ENCODE results near the gene IL16. TPM values are rescaled to one million over a fixed set of nuclear protein-coding genes. Genes with fewer than 3 reads are reported as not detected.

The IL16 gene
- total RNA-seq, 1 experiment from 2014 or later, result 0.81 TPM

DNA sequence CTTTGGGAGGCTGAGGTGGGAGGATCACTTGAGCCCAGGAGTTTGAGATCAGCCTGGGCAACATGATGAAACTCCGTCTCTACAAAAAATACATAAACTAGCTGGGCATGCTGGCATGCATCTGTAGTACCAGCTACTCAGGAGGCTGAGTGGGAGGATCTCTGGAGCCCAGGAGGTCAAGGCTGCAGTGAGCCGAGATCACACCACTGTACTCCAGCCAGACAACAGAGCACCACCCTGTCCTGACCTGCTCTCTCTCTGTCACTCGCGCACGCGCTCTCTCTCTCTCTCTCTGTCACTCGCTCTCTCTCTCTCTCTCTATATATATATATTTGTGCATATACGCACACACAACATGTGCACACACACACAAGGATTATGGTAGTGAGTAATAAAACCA lies 61.8 kb downstream of the IL16 start:
- H3K9me3 ChIP-seq (ENCODE audit: control insufficient read depth in 1 of 2, insufficient read depth in 1 of 2, low read depth in 1 of 2, low read length in 2 of 2), result no peaks in the 10 kb centered on the region
- no peaks in the 10 kb centered on the region for H4K20me1 ChIP-seq (ENCODE audit: insufficient read depth)
- CTCF ChIA-PET, result interaction anchor here (1.5 to 9.4 kb wide), 4 partner anchors 7 to 152 kb away, joined by 4 to 44 read pairs (median 8); no protein-coding TSS in a partner anchor
- no peak overlapping the region for H3K27ac ChIP-seq (ENCODE audit: low read depth, low read length)
- no peak overlapping the region for H2AFZ ChIP-seq (ENCODE audit: low read depth, low read length, poor library complexity, severe bottlenecking)
- H3K4me1 ChIP-seq (ENCODE audit: control insufficient read depth in 1 of 2, insufficient read depth in 2 of 2, low read length in 2 of 2), result no peaks in the 10 kb centered on the region
- POLR2A ChIA-PET, result no interaction called here
- H3K27me3 ChIP-seq (ENCODE audit: insufficient read depth, low read length), result peaks cover 12% of the 10 kb centered on the region
- DNase-seq (ENCODE audit: low read depth, low spot score) (no peak), ATAC-seq (no peak)
- TF ChIP-seq JUND (IDR thresholded peaks at IDR 0.05), result no peak
- TF ChIP-seq POLR2AphosphoS5 (IDR thresholded peaks at IDR 0.05; ENCODE audit: low read depth, low read length), result no peak
- TF ChIP-seq ELF1 (IDR thresholded peaks at IDR 0.05; ENCODE audit: borderline replicate concordance, low read depth), result no peak
- TF ChIP-seq TCF7L2 (IDR thresholded peaks at IDR 0.05; ENCODE audit: borderline replicate concordance, extremely low read depth, insufficient read depth, insufficient read length), result no peak
- no peak for TF ChIP-seq EZH2 (IDR thresholded peaks at IDR 0.05)
- TF ChIP-seq, protein P1, sequence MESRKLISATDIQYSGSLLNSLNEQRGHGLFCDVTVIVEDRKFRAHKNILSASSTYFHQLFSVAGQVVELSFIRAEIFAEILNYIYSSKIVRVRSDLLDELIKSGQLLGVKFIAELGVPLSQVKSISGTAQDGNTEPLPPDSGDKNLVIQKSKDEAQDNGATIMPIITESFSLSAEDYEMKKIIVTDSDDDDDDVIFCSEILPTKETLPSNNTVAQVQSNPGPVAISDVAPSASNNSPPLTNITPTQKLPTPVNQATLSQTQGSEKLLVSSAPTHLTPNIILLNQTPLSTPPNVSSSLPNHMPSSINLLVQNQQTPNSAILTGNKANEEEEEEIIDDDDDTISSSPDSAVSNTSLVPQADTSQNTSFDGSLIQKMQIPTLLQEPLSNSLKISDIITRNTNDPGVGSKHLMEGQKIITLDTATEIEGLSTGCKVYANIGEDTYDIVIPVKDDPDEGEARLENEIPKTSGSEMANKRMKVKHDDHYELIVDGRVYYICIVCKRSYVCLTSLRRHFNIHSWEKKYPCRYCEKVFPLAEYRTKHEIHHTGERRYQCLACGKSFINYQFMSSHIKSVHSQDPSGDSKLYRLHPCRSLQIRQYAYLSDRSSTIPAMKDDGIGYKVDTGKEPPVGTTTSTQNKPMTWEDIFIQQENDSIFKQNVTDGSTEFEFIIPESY (IDR thresholded peaks at IDR 0.05; ENCODE audit: extremely low read depth, insufficient replicate concordance, low read length), result no peak
- no peak for TF ChIP-seq FOSL1 (IDR thresholded peaks at IDR 0.05; ENCODE audit: low read depth)
- TF ChIP-seq CEBPB (IDR thresholded peaks at IDR 0.05; ENCODE audit: low read depth), result no peak
- TF ChIP-seq YY1 (IDR thresholded peaks at IDR 0.05; ENCODE audit: extremely low read depth, insufficient replicate concordance, low read depth, low read length), result no peak
- TF ChIP-seq RAD21 (IDR thresholded peaks at IDR 0.05; ENCODE audit: low read depth), result no peak
- TF ChIP-seq, protein P2, sequence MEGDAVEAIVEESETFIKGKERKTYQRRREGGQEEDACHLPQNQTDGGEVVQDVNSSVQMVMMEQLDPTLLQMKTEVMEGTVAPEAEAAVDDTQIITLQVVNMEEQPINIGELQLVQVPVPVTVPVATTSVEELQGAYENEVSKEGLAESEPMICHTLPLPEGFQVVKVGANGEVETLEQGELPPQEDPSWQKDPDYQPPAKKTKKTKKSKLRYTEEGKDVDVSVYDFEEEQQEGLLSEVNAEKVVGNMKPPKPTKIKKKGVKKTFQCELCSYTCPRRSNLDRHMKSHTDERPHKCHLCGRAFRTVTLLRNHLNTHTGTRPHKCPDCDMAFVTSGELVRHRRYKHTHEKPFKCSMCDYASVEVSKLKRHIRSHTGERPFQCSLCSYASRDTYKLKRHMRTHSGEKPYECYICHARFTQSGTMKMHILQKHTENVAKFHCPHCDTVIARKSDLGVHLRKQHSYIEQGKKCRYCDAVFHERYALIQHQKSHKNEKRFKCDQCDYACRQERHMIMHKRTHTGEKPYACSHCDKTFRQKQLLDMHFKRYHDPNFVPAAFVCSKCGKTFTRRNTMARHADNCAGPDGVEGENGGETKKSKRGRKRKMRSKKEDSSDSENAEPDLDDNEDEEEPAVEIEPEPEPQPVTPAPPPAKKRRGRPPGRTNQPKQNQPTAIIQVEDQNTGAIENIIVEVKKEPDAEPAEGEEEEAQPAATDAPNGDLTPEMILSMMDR (IDR thresholded peaks at IDR 0.05 in 2 of 3, conservative IDR thresholded peaks at IDR 0.05 in 1 of 3; ENCODE audit: borderline replicate concordance in 1 of 3, insufficient read depth in 1 of 3, low read depth in 2 of 3, low read length in 2 of 3), result no peak
- TF ChIP-seq EGR1 (IDR thresholded peaks at IDR 0.05; ENCODE audit: low read depth), result no peak
- TF ChIP-seq, protein P3, sequence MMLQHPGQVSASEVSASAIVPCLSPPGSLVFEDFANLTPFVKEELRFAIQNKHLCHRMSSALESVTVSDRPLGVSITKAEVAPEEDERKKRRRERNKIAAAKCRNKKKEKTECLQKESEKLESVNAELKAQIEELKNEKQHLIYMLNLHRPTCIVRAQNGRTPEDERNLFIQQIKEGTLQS (IDR thresholded peaks at IDR 0.05), result no peak
- TF ChIP-seq CBX3 (IDR thresholded peaks at IDR 0.05; ENCODE audit: low read depth), result no peak
- no peak for TF ChIP-seq POLR2A (IDR thresholded peaks at IDR 0.05; ENCODE audit: borderline replicate concordance, extremely low read depth, insufficient read depth, insufficient read length)
- TF ChIP-seq SP1 (IDR thresholded peaks at IDR 0.05; ENCODE audit: low read depth), result no peak
- TF ChIP-seq, protein P4, sequence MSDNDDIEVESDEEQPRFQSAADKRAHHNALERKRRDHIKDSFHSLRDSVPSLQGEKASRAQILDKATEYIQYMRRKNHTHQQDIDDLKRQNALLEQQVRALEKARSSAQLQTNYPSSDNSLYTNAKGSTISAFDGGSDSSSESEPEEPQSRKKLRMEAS (IDR thresholded peaks at IDR 0.05), result no peak
- no peaks in the 10 kb centered on the region for H3K79me2 ChIP-seq (ENCODE audit: insufficient read depth, low read length)
- intact Hi-C loops (cut with micrococcal nuclease), result no loop called here
- RAD21 ChIA-PET (ENCODE audit: low non-redundant PET in 1 of 2, low total read pairs in 2 of 2, uncharacterized antibody in 2 of 2, unreplicated experiment in 2 of 2), result no interaction called here
- no peak overlapping the region for H3K4me3 ChIP-seq (replicated peaks in 1 of 2; ENCODE audit: low read depth in 1 of 2, low read length in 2 of 2)
- no peaks in the 10 kb centered on the region for H3K36me3 ChIP-seq (ENCODE audit: control insufficient read depth in 1 of 2, insufficient read depth in 2 of 2, low read length in 2 of 2)
- no peaks in the 10 kb centered on the region for H3K9me2 ChIP-seq (ENCODE audit: insufficient read depth)
- no TSS peak for BruUV-seq (replicated peaks)
- no peak overlapping the region for H3K9ac ChIP-seq (ENCODE audit: low read length)
- no peak overlapping the region for H3K4me2 ChIP-seq (ENCODE audit: low read length)

All from HCT116 (cell line).